ENCODE data around the gene WRNIP1.

Gene WRNIP1

DNA sequence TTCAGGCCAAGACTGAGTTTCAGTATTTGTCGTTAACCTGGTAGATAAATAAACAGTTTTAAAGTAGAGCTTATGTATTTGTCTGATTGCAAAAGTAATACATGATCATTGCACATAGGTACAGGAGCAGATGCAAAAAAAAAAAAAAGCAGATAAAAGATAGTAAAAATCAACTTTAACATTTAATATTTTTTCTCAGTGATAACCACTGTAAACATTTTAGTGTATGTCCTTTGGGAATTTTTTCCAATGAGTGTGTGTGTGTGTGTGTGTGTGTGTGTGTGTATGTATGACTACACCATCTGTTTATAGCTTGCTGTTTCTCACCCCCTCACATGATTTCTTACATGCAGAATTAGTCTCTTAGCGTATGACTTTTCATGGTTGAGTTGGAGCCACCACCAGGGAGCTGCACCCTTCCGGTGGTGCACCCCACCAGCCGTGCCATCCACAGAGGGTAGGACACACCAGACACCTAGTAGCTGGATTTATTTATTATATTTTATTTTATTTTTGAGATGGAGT lies 26.3 kb downstream of the WRNIP1 start:
- DNase-seq (ENCODE audit: low read depth), result peak; percentile 30
- no peak overlapping the region for H3K4me3 ChIP-seq (ENCODE audit: low read depth, low read length)
- TF ChIP-seq, protein P1, sequence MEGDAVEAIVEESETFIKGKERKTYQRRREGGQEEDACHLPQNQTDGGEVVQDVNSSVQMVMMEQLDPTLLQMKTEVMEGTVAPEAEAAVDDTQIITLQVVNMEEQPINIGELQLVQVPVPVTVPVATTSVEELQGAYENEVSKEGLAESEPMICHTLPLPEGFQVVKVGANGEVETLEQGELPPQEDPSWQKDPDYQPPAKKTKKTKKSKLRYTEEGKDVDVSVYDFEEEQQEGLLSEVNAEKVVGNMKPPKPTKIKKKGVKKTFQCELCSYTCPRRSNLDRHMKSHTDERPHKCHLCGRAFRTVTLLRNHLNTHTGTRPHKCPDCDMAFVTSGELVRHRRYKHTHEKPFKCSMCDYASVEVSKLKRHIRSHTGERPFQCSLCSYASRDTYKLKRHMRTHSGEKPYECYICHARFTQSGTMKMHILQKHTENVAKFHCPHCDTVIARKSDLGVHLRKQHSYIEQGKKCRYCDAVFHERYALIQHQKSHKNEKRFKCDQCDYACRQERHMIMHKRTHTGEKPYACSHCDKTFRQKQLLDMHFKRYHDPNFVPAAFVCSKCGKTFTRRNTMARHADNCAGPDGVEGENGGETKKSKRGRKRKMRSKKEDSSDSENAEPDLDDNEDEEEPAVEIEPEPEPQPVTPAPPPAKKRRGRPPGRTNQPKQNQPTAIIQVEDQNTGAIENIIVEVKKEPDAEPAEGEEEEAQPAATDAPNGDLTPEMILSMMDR (conservative IDR thresholded peaks at IDR 0.05; ENCODE audit: low read depth, low read length), result no peak

DNA sequence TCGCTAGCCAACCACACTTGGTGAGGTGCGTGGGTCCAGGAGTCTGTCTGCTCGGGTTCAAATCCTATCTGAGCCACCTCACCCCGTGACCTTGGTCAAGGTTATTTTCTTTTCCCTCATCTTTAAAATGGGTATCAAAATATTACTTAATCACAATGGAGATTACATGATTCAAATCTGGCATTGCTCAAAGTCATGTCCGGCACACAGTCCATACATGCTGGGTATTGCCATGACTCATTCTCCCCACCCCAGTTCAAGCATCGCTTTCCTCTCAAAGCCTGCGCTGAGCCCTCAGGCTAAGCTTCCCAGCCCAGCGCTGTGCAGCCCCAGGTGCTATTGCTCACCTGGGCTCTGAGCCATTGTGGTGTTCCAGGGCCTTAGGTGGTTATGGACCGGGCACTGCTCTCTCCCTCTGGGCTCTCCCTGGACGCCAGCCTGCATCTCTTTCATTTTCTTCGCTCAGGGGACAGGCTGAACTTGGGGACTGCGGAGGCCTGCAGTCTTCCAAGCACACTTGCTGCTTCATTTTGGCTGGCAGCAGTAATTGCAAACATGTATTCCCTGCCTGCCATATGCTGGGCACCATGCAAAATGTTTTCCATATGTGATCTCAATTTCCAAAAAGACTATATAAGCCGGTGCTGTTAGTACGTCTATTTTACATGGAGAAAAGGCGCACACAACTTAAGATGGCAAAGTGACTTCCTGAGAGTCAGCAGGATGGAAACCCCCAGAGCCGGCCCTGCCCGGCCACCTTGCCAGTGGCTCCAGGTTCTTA lies 27.3 kb downstream of the WRNIP1 start:
- H3K4me3 ChIP-seq (ENCODE audit: low read depth, low read length), result no peak overlapping the region
- peak; percentile 72 for DNase-seq (ENCODE audit: low read depth)
- TF ChIP-seq, protein P1 (conservative IDR thresholded peaks at IDR 0.05; ENCODE audit: low read depth, low read length), result no peak

DNA sequence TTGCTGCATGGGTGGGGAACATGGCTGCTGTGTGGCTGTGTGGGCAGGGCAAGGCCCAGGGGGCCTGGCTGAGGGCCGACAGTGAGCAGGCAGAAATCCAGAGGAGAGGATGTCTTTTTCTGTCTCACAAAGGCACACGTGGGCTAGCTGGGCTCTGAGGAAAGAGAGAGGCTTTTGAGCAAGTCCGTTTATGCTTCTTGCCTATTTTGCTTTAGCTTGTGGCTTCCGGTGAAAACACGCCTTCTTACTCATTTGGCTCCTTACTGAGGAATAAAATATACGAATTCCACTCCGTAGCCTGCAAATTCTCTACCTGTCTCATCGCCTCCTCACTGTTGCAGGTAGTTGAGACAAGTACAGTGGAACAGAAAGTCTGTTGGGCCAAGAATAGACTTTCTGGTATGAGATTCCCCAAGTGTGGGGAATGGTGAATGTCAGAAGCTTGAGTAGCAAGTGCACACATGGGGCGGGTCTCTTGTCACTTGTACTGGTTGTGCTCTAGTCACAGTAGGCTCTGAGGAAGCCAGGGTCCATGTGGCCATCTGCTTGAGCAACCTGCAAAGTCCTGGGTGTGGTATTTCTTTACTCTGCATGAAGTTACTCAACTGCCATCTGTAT lies 28.4 kb downstream of the WRNIP1 start:
- peak; percentile 21 for DNase-seq (ENCODE audit: low read depth)
- TF ChIP-seq, protein P1 (conservative IDR thresholded peaks at IDR 0.05; ENCODE audit: low read depth, low read length), result no peak
- no peak overlapping the region for H3K4me3 ChIP-seq (ENCODE audit: low read depth, low read length)

DNA sequence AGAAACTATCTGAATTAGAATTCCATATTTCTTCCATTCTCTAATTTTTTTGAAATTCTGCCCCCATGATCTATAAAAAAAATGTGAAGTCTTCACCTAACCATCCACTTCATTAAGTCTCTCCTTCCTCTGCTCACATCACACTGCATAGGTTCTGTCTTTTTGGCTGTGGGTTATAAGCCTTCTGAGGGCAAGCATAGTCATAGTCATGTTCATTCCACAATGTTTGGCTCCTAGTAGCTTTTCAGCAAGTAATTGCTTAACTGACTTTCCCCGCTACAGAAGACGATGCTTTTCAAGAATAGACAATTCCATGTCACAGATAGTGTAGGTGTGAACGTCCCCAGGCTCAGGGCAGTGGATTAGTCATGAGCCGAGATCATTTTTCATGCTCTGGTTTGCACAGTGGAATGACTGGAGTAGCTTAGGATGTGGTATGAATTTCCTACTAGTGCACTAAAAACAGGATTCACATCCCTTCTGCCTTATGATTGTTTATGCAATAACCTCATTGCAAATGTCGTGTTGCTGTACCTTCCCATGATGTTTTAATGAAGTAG lies 29.1 kb downstream of the WRNIP1 start:
- TF ChIP-seq, protein P1 (conservative IDR thresholded peaks at IDR 0.05; ENCODE audit: low read depth, low read length), result no peak
- peak; percentile 13 for DNase-seq (ENCODE audit: low read depth)

DNA sequence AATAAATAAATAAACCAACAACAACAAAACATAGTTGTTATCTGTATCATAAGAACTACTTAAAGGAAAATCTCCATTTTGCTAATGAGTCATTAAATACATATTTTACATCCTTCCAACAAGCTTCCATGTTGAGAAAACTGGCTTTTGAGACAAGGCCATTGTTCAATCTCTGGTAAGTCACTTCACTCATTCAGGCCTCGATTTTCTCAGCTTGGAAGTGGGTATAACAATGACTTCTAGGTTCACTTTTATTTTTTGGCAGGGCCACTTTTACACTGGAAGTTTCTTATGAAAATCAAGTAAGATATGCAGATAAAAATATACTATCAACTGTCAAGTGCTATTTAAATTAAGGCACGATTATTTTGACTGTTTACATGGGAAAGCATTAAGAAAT lies 30.0 kb downstream of the WRNIP1 start:
- DNase-seq (ENCODE audit: low read depth), result no peak
- H3K4me3 ChIP-seq (ENCODE audit: low read depth, low read length), result no peak overlapping the region
- TF ChIP-seq, protein P1 (conservative IDR thresholded peaks at IDR 0.05; ENCODE audit: low read depth, low read length), result no peak

More for the DNA sequence above, 29.1 kb downstream of the WRNIP1 start:
- no peak overlapping the region for H3K4me3 ChIP-seq (ENCODE audit: low read depth, low read length)

DNA sequence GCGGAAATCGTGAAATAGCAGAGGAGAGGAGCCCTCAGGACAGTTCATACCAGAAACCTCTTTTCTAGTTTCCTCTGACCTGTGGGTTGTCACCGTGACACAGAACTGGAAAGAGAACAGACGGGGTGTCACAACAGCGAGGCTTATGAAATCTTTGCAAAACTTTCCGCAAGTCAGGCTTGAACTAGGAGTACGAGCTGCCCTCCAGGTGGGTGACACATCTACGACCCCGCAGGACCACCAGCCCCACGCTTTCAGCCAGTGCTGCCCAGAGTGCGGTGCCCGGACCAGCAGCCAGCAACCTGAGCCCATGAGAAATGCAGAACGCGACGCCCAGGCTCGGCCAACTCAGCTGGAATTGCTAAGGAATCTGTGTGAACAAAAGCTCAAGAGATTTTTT lies 30.8 kb downstream of the WRNIP1 start:
- no peak for DNase-seq (ENCODE audit: low read depth)
- no peak overlapping the region for H3K4me3 ChIP-seq (ENCODE audit: low read depth, low read length)
- TF ChIP-seq, protein P1 (conservative IDR thresholded peaks at IDR 0.05; ENCODE audit: low read depth, low read length), result no peak
